ENCODE results near the gene IL3.
A peak's percentile ranks its signal among the peaks of the same experiment; 100 is the strongest.

Gene IL3

DNA sequence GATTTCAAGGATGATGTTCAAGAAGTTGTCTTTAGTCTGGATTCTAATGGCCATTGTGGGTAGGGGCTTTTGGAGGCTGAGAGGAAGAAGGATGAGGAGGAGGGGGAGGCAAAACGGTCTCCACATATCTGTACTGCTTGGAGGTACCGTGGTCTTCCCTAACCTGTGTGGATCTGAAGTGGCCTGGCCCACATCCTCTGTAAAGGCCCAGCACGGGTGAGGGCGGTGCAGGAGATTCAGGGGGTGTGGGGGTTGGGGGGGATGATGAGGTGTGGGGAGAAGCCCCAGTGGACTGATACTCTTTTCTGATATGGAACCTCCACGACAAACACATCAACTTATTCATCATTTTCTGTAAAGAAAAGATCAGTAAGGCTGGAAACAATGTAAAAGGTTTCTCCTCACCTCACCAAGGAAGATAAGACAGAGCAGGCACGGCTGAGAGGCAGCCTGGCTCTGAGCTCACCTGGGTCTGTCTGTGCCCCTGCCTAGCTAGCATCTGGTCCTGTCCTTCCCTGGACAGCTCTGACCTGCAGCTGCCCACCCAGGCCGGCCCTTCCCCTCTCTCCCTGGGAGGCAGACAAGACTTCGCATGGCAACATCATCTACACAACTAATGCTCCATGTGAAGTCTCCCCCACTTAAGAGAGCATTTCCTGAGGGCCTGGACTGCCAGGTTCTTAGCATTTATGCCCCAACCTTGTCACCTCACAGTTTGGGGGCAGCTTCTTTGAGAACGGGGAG lies 5.6 kb upstream of the IL3 start:
- no peak overlapping the region for H3K4me3 ChIP-seq (ENCODE audit: low read length, poor library complexity, severe bottlenecking)
- no peak for TF ChIP-seq EZH2phosphoT487 (IDR thresholded peaks at IDR 0.05; ENCODE audit: borderline replicate concordance)
- TF ChIP-seq, protein P1, sequence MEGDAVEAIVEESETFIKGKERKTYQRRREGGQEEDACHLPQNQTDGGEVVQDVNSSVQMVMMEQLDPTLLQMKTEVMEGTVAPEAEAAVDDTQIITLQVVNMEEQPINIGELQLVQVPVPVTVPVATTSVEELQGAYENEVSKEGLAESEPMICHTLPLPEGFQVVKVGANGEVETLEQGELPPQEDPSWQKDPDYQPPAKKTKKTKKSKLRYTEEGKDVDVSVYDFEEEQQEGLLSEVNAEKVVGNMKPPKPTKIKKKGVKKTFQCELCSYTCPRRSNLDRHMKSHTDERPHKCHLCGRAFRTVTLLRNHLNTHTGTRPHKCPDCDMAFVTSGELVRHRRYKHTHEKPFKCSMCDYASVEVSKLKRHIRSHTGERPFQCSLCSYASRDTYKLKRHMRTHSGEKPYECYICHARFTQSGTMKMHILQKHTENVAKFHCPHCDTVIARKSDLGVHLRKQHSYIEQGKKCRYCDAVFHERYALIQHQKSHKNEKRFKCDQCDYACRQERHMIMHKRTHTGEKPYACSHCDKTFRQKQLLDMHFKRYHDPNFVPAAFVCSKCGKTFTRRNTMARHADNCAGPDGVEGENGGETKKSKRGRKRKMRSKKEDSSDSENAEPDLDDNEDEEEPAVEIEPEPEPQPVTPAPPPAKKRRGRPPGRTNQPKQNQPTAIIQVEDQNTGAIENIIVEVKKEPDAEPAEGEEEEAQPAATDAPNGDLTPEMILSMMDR (conservative IDR thresholded peaks at IDR 0.05; ENCODE audit: low read length) = no peak
- H4K20me1 ChIP-seq (ENCODE audit: insufficient read depth, low read length, poor library complexity, severe bottlenecking) = no peaks in the 10 kb centered on the region
- H3K9me3 ChIP-seq (ENCODE audit: insufficient read depth, low read depth, low read length) = no peaks in the 10 kb centered on the region
- no peaks in the 10 kb centered on the region for H3K27me3 ChIP-seq (ENCODE audit: insufficient read depth, low read length, poor library complexity, severe bottlenecking)
- peak overlapping the region; percentile 16 for H3K4me2 ChIP-seq (ENCODE audit: low read depth, low read length, poor library complexity, severe bottlenecking)
- no peaks in the 10 kb centered on the region for H3K36me3 ChIP-seq (ENCODE audit: insufficient read depth, low read length)
- no peaks in the 10 kb centered on the region for H3K79me2 ChIP-seq (ENCODE audit: insufficient read depth, low read length)
- no peak overlapping the region for H3K9ac ChIP-seq (ENCODE audit: low read depth, low read length, poor library complexity, severe bottlenecking)
- H3K4me1 ChIP-seq (ENCODE audit: insufficient read depth, low read length, poor library complexity, severe bottlenecking) = peaks cover 29% of the 10 kb centered on the region
- H3F3A ChIP-seq (ENCODE audit: low read depth) = no peaks in the 10 kb centered on the region
- H3K9me2 ChIP-seq (replicated peaks; ENCODE audit: low read depth, low read length) = no peaks in the 10 kb centered on the region
- H2AFZ ChIP-seq (ENCODE audit: low read length) = no peak overlapping the region

DNA sequence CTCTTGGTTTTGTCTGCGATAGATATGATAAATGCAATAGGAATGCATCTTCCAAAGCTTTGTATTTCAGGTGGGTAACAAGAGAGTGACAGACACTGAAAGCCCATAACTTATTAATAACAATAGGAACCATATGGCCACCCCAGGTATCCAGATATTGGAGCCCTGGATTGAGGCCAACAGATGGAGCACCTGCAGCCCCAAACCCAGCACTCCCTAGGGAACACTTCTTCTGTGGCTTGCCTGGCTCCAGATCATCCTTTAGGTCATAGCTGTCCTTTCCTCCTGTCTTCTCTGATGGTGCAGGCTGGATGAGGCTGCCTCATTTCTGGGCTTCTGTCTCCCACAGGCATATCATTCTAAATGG lies 5.0 kb upstream of the IL3 start:
- Histone ChIP-seq H3K4me3 (ENCODE audit: low read length, poor library complexity, severe bottlenecking) (no peak overlapping the region), H3K4me2 (ENCODE audit: low read depth, low read length, poor library complexity, severe bottlenecking) (peak overlapping the region; percentile 16), H3F3A (ENCODE audit: low read depth) (no peaks in the 10 kb centered on the region), H4K20me1 (ENCODE audit: insufficient read depth, low read length, poor library complexity, severe bottlenecking) (no peaks in the 10 kb centered on the region), H3K9me2 (replicated peaks; ENCODE audit: low read depth, low read length) (no peaks in the 10 kb centered on the region), H2AFZ (ENCODE audit: low read length) (no peak overlapping the region), H3K27me3 (ENCODE audit: insufficient read depth, low read length, poor library complexity, severe bottlenecking) (no peaks in the 10 kb centered on the region), H3K36me3 (ENCODE audit: insufficient read depth, low read length) (no peaks in the 10 kb centered on the region), H3K4me1 (ENCODE audit: insufficient read depth, low read length, poor library complexity, severe bottlenecking) (peaks cover 29% of the 10 kb centered on the region), H3K79me2 (ENCODE audit: insufficient read depth, low read length) (no peaks in the 10 kb centered on the region), H3K9ac (ENCODE audit: low read depth, low read length, poor library complexity, severe bottlenecking) (no peak overlapping the region), H3K9me3 (ENCODE audit: insufficient read depth, low read depth, low read length) (no peaks in the 10 kb centered on the region)
- TF ChIP-seq, protein P1 (conservative IDR thresholded peaks at IDR 0.05; ENCODE audit: low read length) = no peak
- no peak for TF ChIP-seq EZH2phosphoT487 (IDR thresholded peaks at IDR 0.05; ENCODE audit: borderline replicate concordance)

DNA sequence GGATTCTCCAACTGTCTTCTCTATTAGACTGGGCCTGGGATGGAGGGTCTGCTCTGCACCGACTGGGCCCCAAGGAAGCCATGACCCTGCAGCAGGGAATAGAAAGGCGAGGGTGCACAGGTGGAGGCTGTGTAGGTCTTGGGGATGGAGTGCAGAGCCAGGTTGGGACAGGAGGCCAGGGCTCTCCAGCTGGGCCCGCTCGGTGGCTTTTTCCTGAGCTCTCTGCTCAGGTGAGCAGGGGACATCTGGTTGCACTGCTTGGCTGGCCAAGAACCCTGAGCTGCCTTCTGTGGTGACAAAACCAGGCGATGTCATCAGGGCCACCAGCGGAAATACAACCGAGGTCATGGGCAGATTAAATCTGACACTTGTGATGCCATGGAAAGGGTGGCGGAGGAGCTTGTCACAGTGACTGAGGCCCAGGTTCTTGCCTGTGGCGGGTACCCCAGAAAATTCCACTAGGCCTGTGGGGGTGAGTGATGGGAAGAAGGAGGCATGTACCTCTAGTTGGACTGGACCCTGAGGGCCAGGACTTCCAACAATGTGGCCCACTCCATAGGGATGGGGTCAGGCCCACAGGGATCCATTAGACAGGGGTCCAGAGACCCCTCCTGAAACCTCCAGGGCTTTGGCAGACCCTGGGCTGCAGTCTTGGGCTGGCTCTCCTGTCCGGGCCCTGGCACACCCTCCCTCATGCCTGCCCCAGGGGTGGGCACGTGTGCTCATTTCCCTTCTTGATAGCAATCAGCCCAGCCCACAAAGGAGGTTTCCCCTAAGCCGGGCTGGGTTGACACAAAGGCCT lies 4.4 kb upstream of the IL3 start:
- Histone ChIP-seq H3K4me2 (ENCODE audit: low read depth, low read length, poor library complexity, severe bottlenecking) (peak overlapping the region; percentile 65), H3K9ac (ENCODE audit: low read depth, low read length, poor library complexity, severe bottlenecking) (peak overlapping the region; percentile 39), H2AFZ (ENCODE audit: low read length) (peak overlapping the region; percentile 73; the same call in 1 of the 2 replicates), H3F3A (ENCODE audit: low read depth) (no peaks in the 10 kb centered on the region), H3K4me1 (ENCODE audit: insufficient read depth, low read length, poor library complexity, severe bottlenecking) (peaks cover 29% of the 10 kb centered on the region), H3K4me3 (ENCODE audit: low read length, poor library complexity, severe bottlenecking) (no peak overlapping the region), H3K79me2 (ENCODE audit: insufficient read depth, low read length) (no peaks in the 10 kb centered on the region), H3K9me3 (ENCODE audit: insufficient read depth, low read depth, low read length) (no peaks in the 10 kb centered on the region), H3K9me2 (replicated peaks; ENCODE audit: low read depth, low read length) (no peaks in the 10 kb centered on the region), H3K36me3 (ENCODE audit: insufficient read depth, low read length) (no peaks in the 10 kb centered on the region), H4K20me1 (ENCODE audit: insufficient read depth, low read length, poor library complexity, severe bottlenecking) (no peaks in the 10 kb centered on the region), H3K27me3 (ENCODE audit: insufficient read depth, low read length, poor library complexity, severe bottlenecking) (no peaks in the 10 kb centered on the region)
- TF ChIP-seq, protein P1 (conservative IDR thresholded peaks at IDR 0.05; ENCODE audit: low read length) = no peak
- no peak for TF ChIP-seq EZH2phosphoT487 (IDR thresholded peaks at IDR 0.05; ENCODE audit: borderline replicate concordance)

Measured in Loucy (cell line).